Gastroesophageal sphincter (tissue), 3 donors: ENCODE data around the gene PLCB4.

Source experiments
- CTCF ChIP-seq, 4 experiments: fragments of 200-600 bp in 2 of 4; fragments of 450-650 bp in 2 of 4; sonication (generic) in 1 of 4; IDR thresholded peaks; one replicate each; pipeline ENCODE4 v1.5.1; 2017 to 2019; ENCODE audit warnings: antibody characterized with exemption in 4 of 4, mild to moderate bottlenecking in 2 of 4, moderate library complexity in 2 of 4
- POLR2A ChIP-seq, 2 donors: fragments of 450-650 bp; IDR thresholded peaks; one replicate each; pipeline ENCODE4 v1.6.1; 2017; ENCODE audit warnings: antibody characterized with exemption in 2 of 2, mild to moderate bottlenecking in 2 of 2, moderate library complexity in 1 of 2
- POLR2AphosphoS5 ChIP-seq: sonication (generic); formaldehyde crosslinking; IDR thresholded peaks from one replicate; pipeline ENCODE4 v1.6.1; 2017; ENCODE audit warnings: antibody characterized with exemption

- TF ChIP-seq CTCF (IDR thresholded peaks at IDR 0.05): no peak
- TF ChIP-seq POLR2AphosphoS5: no peak
- no peak for TF ChIP-seq POLR2A (IDR thresholded peaks at IDR 0.05)
Measured at GRCh38 chr20:9369557-9369956, 300.7 kb downstream of the PLCB4 start.
